HG03039 (cell line): ENCODE measurements around the gene DNAL1.
"Not testable (repeated sequence)": the region's sequence is repeated elsewhere in the genome, so short reads cannot be mapped to it uniquely, and the experiment has no call there.

Experiments used
- ATAC-seq: cut with Tn5 transposase; IDR thresholded peaks from one replicate; pipeline ENCODE4 v1.9.1; 2021; ENCODE audit warnings: mild to moderate bottlenecking, moderate library complexity; ENCODE audit not compliant: unreplicated experiment

DNAL1 gene

GRCh38 chr14:73644531-73645247 lies at the start of gene DNAL1:
DNAL1 (plus strand) TSS chr14:73644986; CDS start chr14:73645040, 54 bp downstream.
- ATAC-seq: peak; percentile 97

- no peak for ATAC-seq
Measured at GRCh38 chr14:73599499-73599898, 45.3 kb upstream of the DNAL1 start.

- ATAC-seq: no peak
Measured at GRCh38 chr14:73602994-73603393, 41.8 kb upstream of the DNAL1 start.

- ATAC-seq: no peak
Measured at GRCh38 chr14:73606271-73606670, 38.5 kb upstream of the DNAL1 start.

- ATAC-seq: no peak
Measured at GRCh38 chr14:73607241-73607640, 37.5 kb upstream of the DNAL1 start.

GRCh38 chr14:73610687-73611086 lies 34.1 kb upstream of the DNAL1 start:
- ATAC-seq: no peak

GRCh38 chr14:73612339-73613045 lies 32.3 kb upstream of the DNAL1 start, which contains the start of gene ACOT6:
ACOT6 (plus strand) TSS chr14:73612517; CDS start chr14:73612572, 55 bp downstream.
- peak; percentile 62 for ATAC-seq

- no peak for ATAC-seq
Measured at GRCh38 chr14:73613046-73613383, 31.8 kb upstream of the DNAL1 start.

- no peak for ATAC-seq
Measured at GRCh38 chr14:73613419-73613963, 31.3 kb upstream of the DNAL1 start.

- no peak for ATAC-seq
Measured at GRCh38 chr14:73616831-73617230, 28.0 kb upstream of the DNAL1 start.

GRCh38 chr14:73619524-73619923 lies 25.3 kb upstream of the DNAL1 start:
- ATAC-seq: no peak

GRCh38 chr14:73620268-73620667 lies 24.5 kb upstream of the DNAL1 start:
- no peak for ATAC-seq

GRCh38 chr14:73623504-73624054 lies 21.2 kb upstream of the DNAL1 start:
- no peak for ATAC-seq

- no peak for ATAC-seq
Measured at GRCh38 chr14:73625706-73626105, 19.1 kb upstream of the DNAL1 start.

GRCh38 chr14:73627151-73627558 lies 17.6 kb upstream of the DNAL1 start:
- no peak for ATAC-seq

GRCh38 chr14:73630009-73630780 lies 14.6 kb upstream of the DNAL1 start:
- no peak for ATAC-seq

- ATAC-seq: no peak
Measured at GRCh38 chr14:73633116-73634010, 11.4 kb upstream of the DNAL1 start.

- ATAC-seq: no peak
Measured at GRCh38 chr14:73634011-73634833, 10.6 kb upstream of the DNAL1 start.

- not testable (repeated sequence) for ATAC-seq
Measured at GRCh38 chr14:73636355-73636754, 8.4 kb upstream of the DNAL1 start.
